GM18907 (cell line): Measurements from ENCODE around the gene EPHA10.
A peak's percentile ranks its signal among the peaks of the same experiment; 100 is the strongest.
"Not testable (repeated sequence)": the region's sequence is repeated elsewhere in the genome, so short reads cannot be mapped to it uniquely, and the experiment has no call there.

Experiments used
- ATAC-seq: cut with Tn5 transposase; IDR thresholded peaks from one replicate; pipeline ENCODE4 v1.9.1; 2021; ENCODE audit warnings: mild to moderate bottlenecking, moderate library complexity; ENCODE audit not compliant: unreplicated experiment

EPHA10 gene

DNA sequence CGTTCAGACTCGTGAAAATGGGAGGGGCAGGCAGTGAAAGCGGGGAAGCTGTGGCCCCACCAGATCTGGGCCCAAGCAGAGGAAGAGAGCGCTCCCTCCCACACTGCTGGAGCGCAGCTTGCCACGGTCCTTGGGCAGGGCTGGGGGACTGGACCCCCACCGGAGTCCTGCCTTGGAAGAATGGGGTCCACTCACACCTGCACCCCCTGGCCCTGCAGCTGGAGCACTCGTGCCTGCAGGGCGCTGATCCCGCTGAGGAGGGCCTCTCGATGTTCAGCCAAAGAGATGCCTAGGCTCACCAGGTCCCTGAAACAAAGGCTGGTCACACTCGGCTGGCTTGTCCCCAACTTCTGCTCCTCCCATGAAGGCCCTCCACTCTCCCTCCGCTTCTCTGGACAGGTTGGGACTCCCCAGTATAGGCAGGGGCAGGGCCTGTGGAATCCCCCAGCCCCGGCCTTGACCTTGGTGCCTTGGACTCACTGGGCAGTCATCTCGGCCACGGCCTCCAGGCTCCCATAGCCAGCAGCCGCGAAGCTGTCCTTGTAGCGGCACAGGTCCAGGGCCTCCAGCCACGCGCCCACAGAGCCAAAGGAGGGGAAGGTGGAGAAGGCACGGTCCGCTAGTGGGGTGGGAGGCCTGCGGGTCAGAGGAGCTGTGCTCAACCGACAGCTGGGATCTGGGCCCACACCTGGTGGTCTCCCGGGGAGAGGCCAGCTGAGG lies 46.6 kb downstream of the EPHA10 start:
- no peak for ATAC-seq

DNA sequence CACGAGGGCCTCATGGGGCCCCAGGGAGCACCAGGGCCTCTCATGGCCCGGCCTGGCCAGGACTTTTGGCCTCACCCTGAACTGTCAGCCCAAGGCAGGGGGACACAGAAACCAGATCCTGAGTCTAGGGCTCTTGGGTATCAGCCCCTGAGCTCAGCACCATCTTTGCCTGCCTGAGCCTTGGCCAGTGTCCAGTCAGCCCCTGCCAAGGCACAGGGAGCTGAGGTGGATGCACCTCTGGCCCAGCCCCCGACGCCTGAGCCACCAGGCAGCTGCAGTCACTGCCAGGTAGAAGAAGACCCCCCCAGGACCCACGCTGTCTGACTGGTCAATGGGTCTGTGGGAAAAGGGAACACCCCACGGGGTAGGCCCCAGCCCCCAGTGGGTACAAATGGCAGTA lies 47.3 kb downstream of the EPHA10 start:
- no peak for ATAC-seq

DNA sequence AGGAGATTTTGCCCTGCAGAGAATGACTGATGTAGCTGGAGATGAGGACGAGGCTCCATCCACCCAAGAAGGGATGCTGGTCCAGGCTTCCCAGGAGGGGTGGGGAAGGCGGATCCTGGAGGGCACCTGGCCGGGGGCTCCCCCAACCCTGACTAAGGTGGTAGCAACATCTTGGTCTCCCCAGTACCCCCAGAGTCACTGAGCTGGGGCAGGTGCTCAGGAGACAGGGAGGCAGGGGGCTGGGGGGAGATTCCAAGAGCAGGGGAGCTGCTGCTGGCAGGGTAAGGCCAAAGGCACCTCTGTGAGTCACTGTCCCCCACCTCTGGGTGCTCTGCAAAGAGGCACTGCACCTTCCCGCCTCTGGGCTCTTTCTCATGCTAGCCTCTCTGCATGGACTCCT lies 48.6 kb downstream of the EPHA10 start:
- ATAC-seq = no peak

DNA sequence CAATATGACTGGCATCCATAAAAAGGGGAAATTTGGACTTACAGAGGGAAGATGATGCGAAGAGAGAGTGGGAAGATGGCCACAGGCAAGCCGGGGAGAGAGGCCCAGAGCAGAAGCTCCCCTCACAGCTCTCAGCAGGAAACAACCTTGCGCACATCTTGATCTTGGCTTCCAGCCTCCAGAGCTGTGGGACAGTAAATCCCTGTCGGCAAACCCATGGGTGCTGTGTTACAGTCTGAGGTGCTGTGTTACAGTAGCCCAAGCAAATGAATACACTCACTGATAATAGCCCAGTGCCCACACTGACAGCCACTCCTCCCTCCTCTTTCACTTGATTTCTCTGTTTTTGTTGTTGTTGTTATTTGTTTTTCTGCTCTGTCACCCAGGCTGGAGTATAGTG lies 50.2 kb downstream of the EPHA10 start:
- ATAC-seq = no peak

DNA sequence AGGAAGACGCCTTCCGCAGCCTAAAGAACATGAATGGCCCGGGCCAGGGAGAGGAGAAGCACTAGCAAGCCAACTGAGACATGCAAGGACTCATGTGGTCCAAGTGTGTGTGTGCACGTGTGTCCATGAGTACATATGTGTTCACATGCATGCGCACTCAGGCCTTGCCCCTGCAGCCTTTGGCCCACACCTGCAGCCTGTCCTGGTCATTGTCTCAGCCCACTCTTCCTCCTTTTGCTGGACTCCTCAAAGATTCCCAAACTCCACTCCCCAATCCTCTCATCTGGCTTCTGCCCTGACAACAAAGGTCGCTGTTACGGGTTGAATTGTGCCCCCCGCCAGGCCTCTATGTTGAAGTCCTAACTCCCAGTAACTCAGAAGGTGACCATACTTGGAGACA lies 50.7 kb downstream of the EPHA10 start:
- ATAC-seq = no peak

DNA sequence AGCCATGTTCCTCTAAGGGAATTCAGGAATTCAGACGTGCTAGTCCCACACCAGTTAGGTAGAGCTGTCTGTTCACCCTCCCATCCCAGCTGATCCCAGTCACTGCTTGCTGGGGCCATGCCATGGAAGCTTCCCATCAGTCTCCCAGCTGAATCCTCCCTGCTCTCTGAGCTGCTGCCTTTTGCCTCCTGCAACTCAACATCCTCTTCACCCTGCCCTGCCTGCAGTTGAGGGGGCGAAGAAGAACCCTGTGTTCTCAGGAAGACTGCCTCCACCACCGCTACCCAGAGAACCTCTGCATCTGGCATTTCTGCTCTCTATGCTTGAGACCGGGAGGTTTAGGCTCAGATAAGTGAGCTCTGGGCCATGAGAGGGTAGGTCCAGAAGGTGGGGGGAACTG lies 56.4 kb downstream of the EPHA10 start:
- no peak for ATAC-seq

DNA sequence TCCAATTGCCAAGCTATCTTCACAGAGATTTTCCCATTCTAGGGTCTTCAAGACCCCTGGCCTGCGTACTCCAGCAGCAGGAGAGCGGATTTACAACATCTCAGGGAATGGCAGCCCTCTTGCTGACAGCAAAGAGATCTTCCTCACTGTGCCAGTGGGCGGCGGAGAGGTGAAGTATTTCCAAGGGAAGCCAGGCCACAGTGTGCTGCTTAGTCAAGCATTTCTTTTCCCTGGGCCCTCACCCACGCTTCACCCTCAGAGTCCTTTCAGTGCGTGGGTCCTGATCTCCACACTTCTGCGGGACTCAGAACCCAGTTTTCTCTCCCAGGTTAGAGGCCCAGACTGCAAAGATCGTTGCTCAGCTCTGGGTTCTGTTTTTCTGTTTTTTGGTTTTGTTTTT lies 59.5 kb downstream of the EPHA10 start:
- no peak for ATAC-seq

DNA sequence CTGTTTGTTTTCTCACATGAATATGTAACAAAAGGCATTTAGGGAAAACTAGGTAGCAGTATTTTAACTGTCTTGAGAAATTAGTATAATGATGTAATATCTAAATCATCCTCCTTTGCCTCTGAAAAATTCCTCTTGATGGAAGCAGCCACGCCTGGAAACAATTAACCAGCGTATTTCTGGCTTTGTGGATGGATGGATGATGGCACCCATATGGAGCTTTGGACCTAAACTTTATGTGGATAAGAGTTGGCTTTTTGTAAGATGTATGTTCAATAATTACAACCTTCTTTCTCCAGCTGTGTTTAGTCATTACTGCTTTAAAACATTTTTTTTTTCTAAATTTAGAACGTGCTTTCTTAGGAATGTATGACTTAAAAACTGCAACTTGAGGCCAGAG lies 60.0 kb downstream of the EPHA10 start:
- no peak for ATAC-seq

DNA sequence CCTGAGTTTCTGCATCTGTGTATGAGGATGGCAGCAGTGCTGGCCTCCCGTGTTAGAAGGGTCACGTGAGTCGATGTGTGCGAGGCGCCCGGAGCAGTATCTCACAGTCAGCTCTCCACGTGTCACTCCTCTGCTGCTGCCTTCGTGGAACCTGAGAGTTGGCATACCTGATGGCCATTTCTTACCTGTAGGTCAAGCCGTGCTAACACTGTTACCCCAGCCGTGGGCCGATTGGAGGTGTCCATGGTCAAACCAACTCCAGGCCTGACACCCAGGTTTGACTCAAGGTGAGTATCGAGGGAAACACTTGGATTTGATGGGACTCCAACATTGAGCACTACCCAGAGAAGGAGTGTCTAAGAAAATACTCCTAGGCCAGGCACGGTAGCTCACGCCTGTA lies 61.9 kb downstream of the EPHA10 start:
- ATAC-seq = no peak

DNA sequence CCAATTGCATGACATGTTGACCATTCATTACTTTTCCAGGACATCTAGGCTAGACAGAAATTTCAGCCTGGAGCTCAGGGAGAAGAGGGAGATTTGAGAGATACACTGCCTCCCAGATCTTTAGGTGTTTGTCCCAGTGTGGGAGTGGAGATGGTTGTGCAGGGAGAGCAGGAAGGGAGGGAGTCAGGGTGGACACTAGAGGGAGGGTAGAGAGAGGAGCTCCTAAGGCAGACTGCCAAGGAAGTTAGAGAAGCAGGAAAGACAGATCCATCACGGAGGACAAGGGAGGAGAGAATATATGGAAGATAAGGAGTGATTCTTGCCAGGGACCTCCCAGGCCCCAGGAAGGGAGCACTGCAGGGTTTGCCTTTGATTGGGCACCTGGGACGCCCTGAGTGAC lies 63.9 kb downstream of the EPHA10 start:
- no peak for ATAC-seq

DNA sequence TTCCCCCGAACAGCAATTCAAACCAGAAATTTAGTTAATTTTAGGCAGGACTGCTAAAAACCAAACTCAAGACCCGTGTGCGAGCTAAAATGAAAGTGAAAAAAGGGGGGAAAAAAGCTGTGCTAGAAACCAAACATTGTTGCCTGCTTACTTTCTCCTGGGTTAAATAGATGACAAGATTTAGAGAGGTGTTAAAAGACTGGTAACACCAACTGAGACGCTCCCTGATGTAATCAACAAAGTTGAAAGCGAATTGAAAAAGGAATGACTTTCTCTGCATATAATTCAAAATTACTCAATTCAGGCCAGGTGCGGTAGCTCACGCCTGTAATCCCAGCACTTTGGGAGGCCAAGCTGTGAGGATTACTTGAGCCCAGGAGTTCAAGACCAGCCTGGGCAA lies 65.8 kb downstream of the EPHA10 start:
- ATAC-seq = no peak

DNA sequence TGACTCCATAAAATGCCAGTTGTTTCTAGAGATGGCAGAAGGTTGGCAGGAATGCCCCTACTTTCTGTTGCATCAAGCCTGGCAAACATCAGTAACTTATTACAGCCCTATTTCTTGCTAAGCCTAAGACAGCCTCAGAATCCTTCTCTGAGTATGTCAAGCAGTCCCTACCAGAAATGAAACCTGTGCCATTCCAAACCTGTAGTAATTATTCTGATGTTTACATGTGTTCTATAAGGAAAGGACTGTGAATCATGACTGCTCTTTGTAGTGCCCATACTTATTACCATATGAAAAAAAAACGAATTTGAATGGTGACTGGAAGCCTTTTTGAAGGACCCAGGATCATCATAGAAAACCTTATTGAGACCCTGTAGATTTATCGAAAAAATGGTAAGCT lies 67.2 kb downstream of the EPHA10 start:
- ATAC-seq = no peak

DNA sequence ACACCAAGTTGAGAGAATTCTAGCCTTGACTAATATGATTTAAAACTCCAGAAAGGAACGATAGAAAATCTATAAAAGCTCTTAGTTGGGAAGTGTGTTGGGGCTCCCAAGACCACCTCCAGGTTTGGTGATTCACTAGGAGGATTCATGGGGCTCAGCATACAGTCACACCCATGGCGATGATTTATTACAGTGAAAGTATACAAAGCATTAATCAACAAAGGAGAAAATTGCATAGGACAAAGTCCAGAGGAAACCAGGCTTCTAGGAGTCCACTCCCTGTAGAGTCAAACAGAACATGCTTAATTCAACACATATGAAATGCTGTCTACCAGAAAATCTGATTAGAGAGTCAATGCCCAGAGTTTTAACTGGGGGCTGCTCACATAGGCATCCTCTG lies 67.8 kb downstream of the EPHA10 start:
- no peak for ATAC-seq

DNA sequence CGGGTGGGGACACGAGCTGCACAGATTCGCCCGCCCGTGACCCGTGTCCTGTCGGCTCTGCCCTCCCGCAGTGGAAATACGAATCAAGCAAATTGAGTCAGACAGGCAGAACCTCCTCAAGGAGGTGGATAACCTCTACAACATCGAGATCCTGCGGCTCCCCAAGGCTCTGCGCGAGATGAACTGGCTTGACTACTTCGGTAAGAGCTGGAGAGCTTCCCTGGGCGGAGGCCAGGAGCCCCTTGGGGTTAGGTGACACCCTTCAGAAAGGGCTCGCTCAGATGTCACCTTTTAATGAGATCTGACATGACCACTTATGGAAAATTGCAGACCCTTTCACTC lies 72.1 kb downstream of the EPHA10 start:
- ATAC-seq = no peak

DNA sequence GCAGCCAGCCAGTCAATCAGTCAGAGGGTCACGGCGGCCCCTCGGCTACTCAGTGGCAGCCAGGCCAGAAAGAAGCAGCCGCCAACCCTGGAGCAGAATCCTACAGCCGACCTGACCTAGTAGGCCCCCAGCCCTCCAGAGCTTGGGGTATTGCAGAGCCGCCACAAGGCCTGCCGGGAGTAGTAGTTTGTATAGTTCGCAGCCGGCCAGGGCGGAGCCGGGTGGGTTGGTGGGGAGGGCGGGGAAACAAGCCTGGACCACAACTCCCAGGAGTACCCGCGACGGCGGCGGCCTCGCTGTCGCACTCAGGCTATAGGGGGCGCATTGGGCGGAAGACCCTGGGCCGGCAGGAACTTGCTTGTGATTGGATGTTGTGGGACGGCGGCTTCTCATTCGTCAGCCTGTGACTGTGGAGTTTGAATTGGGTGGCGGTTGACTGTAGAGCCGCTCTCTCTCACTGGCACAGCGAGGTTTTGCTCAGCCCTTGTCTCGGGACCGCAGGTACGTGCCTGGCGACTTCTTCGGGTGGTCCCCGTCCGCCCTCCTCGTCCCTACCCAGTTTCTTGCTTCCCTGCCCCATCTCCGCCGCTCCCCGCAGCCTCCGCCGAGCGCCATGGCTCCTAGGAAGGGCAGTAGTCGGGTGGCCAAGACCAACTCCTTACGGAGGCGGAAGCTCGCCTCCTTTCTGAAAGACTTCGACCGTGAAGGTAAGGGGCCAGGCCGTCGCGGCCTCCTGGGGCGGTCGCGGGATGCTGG lies 72.7 kb downstream of the EPHA10 start, which contains the start of gene CDCA8:
Gene CDCA8 (plus strand): TSS at position 439 of the 756 bp plus-strand sequence. CDS start 175 bp downstream, at position 614.
- peak; percentile 82 for ATAC-seq

DNA sequence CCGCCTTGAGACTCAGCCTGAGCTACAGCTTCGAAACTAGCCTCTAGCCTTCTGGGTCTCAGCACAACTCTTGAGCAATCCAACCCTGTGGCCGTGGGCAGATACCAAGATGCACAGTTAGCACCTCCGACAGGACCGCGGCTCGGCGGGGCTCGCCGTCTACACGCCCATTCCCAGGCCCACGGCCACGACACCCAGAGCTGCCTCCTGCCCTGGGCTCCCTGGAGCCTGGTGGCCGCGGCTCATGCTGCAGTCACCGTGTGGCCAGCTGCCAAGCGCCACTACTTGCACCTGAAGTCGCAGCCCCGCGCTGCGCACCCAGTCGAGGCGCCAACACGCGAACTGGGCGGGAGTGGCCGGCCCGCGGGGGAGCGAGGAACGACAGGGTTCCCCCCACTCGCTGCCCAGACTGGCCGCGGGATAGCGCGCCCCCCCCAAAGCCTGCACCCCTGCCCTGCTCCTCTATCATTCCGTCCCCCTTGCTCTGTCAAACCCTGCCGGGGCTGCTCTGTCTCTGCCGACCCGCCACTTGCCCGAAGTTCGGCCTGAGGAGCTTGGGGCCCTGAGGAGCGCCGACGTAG lies 73.3 kb downstream of the EPHA10 start:
- peak; percentile 3 for ATAC-seq

DNA sequence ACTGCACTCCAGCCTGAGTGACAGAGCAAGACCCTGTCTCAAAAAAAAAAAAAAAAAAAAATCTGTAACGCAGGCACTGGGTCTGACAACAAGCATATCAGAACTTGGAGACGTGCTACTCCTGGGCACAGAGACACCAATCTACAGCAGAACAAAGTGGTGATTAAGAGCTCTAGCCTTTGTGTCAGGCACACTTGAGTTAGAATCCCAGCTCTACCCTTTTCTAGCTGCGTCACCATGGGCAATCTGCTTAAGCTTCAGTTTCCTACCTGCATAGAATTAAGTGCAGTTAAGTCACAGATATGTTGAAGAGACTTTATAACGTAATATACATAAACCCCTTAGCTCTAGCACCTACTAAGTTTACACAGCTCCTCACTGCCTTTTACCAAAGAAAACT lies 76.0 kb downstream of the EPHA10 start:
- ATAC-seq = no peak

DNA sequence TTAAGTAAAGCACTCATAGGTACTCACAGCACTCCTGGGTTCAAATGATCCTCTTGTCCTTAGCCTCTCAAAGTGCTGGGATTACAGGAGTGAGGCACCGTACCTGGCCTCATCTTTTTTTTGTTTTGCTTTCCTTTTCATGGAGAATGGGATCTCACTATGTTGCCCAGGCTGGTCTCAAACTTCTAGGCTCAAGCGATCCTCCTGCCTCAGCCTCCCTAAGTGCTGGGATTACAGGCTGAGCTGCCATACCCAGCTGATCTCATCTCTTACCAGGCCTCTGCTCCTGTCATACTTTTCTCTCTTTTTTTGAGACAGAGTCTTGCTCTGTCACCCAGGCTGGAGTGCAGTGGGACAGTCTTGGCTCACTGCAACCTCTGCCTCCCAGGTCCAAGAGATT lies 77.2 kb downstream of the EPHA10 start:
- not testable (repeated sequence) for ATAC-seq

DNA sequence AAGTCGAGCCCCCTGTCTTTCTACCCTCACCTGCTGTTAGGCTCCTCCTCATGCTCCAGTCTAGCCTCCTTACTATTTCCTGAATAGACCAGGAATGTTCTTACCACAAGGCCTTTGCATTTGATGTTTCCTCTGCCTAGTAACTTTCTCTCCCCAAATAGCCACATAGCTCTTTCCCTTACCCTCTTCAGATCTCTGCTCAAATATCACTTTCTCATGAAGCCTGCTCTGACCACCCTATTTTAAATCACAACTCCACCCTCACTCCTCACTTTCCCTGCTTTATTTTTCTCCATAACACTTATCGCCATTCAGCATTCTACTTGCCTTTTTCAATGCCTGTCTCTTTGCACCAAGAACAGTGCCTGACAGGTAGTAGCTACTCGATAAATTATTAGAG lies 79.2 kb downstream of the EPHA10 start:
- no peak for ATAC-seq

DNA sequence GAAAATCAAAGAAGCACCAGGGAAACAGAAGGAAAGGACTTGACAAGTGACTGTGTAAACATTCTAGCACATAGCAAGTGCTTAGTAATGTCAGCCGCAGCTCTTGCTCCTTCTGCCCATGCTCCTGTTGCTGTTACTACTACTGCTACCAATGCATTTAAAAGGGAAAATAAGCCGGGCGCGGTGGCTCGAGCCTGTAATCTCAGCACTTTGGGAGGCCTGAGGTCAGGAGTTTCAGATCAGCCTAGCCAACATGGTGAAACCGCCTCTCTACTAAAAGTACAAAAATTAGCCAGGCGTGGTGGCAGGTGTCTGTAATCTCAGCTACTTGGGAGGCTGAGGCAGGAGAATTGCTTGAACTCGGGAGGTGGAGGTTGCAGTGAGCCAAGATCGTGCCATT lies 80.7 kb downstream of the EPHA10 start:
- not testable (repeated sequence) for ATAC-seq

DNA sequence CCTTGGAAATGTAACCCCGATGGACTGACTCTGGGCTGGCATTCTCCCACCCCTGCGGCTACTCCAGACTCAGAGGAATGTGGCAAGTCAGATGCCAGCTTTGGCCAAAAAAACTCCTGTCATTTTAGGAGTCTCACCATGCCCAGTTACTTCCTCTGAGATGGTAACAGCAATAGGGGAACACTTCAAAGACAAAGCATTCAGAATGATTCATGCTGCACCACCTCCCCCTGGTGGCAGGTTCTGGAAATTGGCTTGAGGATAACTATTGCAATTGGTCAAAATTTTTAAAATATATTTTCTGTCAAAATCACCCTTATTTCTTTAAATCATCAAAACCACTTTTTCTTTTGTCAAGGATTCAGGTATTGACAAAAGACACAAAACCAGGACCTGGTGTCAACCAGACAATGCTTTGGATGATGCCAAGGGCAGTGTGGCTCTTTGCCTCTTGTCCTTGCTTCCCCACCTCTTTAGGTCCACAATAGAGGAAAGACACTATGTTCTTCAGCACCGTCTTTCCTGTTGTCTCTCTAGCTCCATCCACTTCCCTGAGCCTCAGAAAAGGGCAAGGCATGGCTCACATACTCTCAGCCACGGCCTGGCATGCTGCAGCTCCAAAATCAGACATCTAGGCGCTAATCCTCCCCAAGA lies 82.5 kb downstream of the EPHA10 start:
- no peak for ATAC-seq

DNA sequence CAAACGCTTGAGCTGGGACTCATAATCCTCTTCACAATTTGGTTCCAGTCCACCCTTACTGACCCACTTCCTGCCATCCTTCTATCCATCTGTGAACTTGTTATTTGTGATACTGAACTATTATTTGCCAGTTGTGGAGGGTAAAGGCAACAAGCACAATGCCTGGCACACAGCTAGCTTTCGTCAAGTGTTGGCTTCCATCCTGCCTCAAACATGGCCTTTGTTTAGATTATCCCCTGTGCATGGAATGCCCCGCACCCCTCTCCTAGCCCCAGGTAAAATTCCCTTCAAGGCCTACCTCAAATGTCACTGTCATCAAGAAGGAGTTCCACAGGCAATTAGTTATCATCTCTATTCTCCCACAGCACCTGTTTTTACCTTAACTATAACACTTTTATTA lies 84.0 kb downstream of the EPHA10 start:
- no peak for ATAC-seq
